Left ventricle myocardium inferior (tissue), 1 donor: ENCODE measurements around the gene LSM14B. TPM values are rescaled to one million over a fixed set of nuclear protein-coding genes. Genes with fewer than 3 reads are reported as not detected.
A peak's percentile ranks its signal among the peaks of the same experiment; 100 is the strongest.

Experiments used
- DNase-seq: peaks from one replicate; pipeline ENCODE4 v3.0.0-alpha.2; 2020
- H3K27ac ChIP-seq: fragments of 200-600 bp; replicated peaks from 2 replicates; pipeline ENCODE4 v1.8.0; 2021
- H3K27me3 ChIP-seq: fragments of 200-600 bp; 2 replicates; pipeline ENCODE4 v1.8.0; 2021; ENCODE audit warnings: low read depth
- H3K36me3 ChIP-seq: fragments of 200-600 bp; 2 replicates; pipeline ENCODE4 v1.8.0; 2021
- H3K4me1 ChIP-seq: fragments of 200-600 bp; 2 replicates; pipeline ENCODE4 v1.8.0; 2021
- H3K4me3 ChIP-seq: fragments of 200-600 bp; 2 replicates; pipeline ENCODE4 v1.8.0; 2021; ENCODE audit warnings: mild to moderate bottlenecking, moderate library complexity
- H3K9me3 ChIP-seq: fragments of 200-600 bp; replicated peaks from 2 replicates; pipeline ENCODE4 v1.8.0; 2021
- CTCF ChIP-seq: fragments of 200-600 bp; IDR thresholded peaks from 2 replicates; pipeline ENCODE4 v1.8.0; 2021; ENCODE audit warnings: antibody characterized with exemption, mild to moderate bottlenecking, borderline replicate concordance
- intact Hi-C: fragments of 100-400 bp; cut with micrococcal nuclease; formaldehyde crosslinking; loops from one replicate; pipeline ENCODE4 v1.11.0; 2022
- total RNA-seq: library from RNA; stranded (reverse); fragmentation: NEBNext Ultra II Directional; extraction: Animal tissue kit (Norgen Biotek cat#: 25700); gene quantifications from one replicate; pipeline ENCODE4 v1.2.1, GENCODE V29; 2021
- donor health status: DM: no; HTN: yes; CAD: no; lungs with severe emphysema.

The LSM14B gene
- total RNA-seq, 1 donor from 2014 or later: 51.6 TPM

DNA sequence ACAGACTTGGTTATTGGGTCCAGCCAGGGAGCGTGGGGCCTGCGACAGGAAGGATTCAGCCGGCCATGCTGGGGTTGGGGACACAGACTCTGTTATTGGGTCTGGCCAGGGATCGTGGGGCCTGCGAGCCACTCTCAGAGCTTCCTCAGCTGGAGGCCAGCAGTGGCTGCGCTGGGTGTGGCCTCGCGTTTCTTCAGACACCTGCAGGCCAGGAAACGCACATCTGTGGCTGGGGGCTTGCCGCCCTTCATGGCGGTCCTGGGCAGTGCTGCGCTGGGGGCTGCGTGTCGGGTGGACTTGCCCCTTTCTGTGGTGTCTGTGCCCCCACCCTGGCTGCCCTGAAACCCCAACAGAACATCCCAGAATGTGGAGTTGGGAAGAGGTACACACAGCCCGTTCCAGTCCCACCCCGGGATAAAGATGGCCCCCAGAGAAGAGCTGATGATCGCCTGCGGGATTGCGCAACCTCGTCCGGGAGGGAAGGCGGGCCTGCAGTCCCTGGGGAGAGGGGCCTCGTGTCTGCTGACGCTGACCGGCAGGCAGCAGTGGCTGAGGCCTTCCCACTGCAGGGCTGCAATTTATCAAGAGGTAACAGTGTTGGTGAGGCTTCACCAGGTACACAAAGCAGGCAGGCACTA lies 43.6 kb downstream of the LSM14B start:
- Histone ChIP-seq H3K9me3 (no peaks in the 10 kb centered on the region), H3K4me1 (no peaks in the 10 kb centered on the region), H3K36me3 (peaks cover 80% of the 10 kb centered on the region), H3K27ac (no peak overlapping the region), H3K4me3 (no peak overlapping the region), H3K27me3 (no peaks in the 10 kb centered on the region)
- DNase-seq: peak; percentile 52
- no peak for TF ChIP-seq CTCF
- intact Hi-C loops: no loop called here

- Histone ChIP-seq H3K36me3 (peaks cover 64% of the 10 kb centered on the region), H3K9me3 (no peaks in the 10 kb centered on the region), H3K4me1 (no peaks in the 10 kb centered on the region), H3K27me3 (no peaks in the 10 kb centered on the region), H3K27ac (no peak overlapping the region), H3K4me3 (no peak overlapping the region)
- no peak for DNase-seq
- intact Hi-C loops: no loop called here
- TF ChIP-seq CTCF: no peak
Measured at GRCh38 chr20:62167474-62167873, 45.2 kb downstream of the LSM14B start.

DNA sequence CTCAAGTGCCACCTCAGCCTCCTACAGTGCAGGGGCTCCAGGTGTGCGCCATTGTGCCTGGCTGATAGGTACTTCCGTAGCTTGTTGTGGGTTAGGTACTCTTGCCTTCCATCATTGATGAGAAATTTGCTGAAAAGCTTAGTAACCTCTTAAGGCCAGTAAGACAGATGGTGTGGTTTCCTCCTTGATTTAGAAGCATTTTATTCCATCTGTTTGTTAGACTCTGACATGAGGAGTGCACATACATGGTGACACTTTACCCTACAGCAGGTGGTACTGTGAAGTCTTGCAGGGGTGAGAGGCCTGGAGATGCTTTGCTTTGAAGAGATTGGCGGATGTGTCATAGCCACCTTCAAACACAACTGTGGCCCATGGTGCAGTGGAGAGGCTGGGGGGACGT lies 45.8 kb downstream of the LSM14B start:
- Histone ChIP-seq H3K36me3 (peaks cover 64% of the 10 kb centered on the region), H3K27me3 (no peaks in the 10 kb centered on the region), H3K4me3 (no peak overlapping the region), H3K27ac (no peak overlapping the region), H3K4me1 (no peaks in the 10 kb centered on the region), H3K9me3 (no peaks in the 10 kb centered on the region)
- intact Hi-C loops: no loop called here
- DNase-seq: no peak
- no peak for TF ChIP-seq CTCF

DNA sequence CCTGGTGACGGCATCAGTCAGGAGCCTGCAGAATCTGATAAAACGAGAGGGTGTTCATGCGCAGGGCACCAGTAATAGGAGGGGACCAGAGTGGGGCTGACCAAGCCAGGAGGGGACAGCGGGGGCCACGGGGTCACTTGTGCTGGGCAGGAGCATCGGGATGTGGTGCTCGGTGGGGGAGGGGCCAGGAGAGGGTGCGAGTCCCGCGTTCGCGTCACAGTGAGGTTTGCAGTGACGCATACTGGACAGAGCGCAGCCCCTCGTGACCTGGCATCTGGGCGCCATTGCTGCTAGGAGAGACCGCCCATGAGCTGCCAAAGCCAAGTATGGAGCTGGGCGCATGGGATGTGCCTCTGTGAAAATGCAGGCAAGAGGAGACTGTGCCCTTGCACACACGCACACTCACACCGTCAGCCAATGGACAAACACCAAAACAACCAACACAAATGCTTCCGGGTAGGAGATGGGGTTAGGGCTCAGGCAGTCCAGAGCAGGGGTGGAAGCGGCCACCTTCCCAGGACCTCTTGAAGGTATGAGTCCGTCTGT lies 46.7 kb downstream of the LSM14B start:
- H3K27ac ChIP-seq: no peak overlapping the region
- H3K27me3 ChIP-seq: no peaks in the 10 kb centered on the region
- no peak for TF ChIP-seq CTCF
- no peak overlapping the region for H3K4me3 ChIP-seq
- intact Hi-C loops: no loop called here
- no peaks in the 10 kb centered on the region for H3K9me3 ChIP-seq
- H3K36me3 ChIP-seq: peaks cover 64% of the 10 kb centered on the region
- DNase-seq: no peak
- H3K4me1 ChIP-seq: no peaks in the 10 kb centered on the region

GRCh38 chr20:62170536-62170935 lies 48.3 kb downstream of the LSM14B start:
- Histone ChIP-seq H3K4me3 (no peak overlapping the region), H3K27me3 (no peaks in the 10 kb centered on the region), H3K4me1 (no peaks in the 10 kb centered on the region), H3K36me3 (peaks cover 62% of the 10 kb centered on the region), H3K9me3 (no peaks in the 10 kb centered on the region), H3K27ac (no peak overlapping the region)
- DNase-seq: no peak
- intact Hi-C loops: no loop called here
- no peak for TF ChIP-seq CTCF
